Ectodermal cell (in vitro differentiated cells): ENCODE data around the gene GTF2IRD2.
"Not testable (repeated sequence)": the region's sequence is repeated elsewhere in the genome, so short reads cannot be mapped to it uniquely, and the experiment has no call there.

Experiments
- H3K27ac ChIP-seq: 2 replicates; pipeline ENCODE4 v1.7.0; 2013; ENCODE audit warnings: mild to moderate bottlenecking, low read depth, low read length; ENCODE audit not compliant: insufficient read depth, poor library complexity, severe bottlenecking
- H3K27me3 ChIP-seq: 2 replicates; pipeline ENCODE4 v1.7.0; 2013; ENCODE audit warnings: mild to moderate bottlenecking, low read length; ENCODE audit not compliant: insufficient read depth, control insufficient read depth, poor library complexity, severe bottlenecking
- H3K36me3 ChIP-seq: one replicate; pipeline ENCODE4 v1.7.0; 2013; ENCODE audit warnings: low read length; ENCODE audit not compliant: control insufficient read depth, insufficient read depth
- H3K4me1 ChIP-seq: one replicate; pipeline ENCODE4 v1.7.0; 2013; ENCODE audit warnings: low read length; ENCODE audit not compliant: control insufficient read depth, insufficient read depth
- H3K4me3 ChIP-seq: 2 replicates; pipeline ENCODE4 v1.7.0; 2013; ENCODE audit warnings: low read depth, low read length, control low read depth; ENCODE audit not compliant: insufficient read depth
- H3K9me3 ChIP-seq: 2 replicates; pipeline ENCODE4 v1.7.0; 2013; ENCODE audit warnings: mild to moderate bottlenecking, low read length, moderate library complexity; ENCODE audit not compliant: control insufficient read depth
- WGBS, 2 experiments: methylation state at CpG; one replicate each; pipeline ENCODE4 v1.1.7; 2013; ENCODE audit warnings: missing lambda C conversion rate in 2 of 2; 5-methylcytosine and 5-hydroxymethylcytosine counted together

GTF2IRD2 gene

DNA sequence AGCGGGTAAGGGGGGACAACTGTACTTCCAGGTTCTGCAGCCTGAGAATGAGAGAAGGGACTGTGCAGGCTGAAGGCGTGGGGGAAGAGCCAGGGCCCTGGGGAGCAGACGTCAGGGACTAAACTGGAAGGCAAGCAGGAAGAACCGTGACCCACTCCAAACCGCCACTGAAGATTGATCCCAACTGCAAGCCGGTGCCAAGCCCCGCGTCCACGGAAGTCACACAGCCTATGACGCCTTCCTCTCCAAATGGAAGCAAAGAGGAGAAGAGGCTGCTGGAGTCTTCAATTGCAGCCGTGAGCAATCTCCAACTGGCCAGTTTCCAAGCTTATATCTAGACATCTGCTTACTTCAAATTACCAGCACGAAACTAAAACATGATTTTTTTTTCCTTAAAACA lies 1.6 kb downstream of the GTF2IRD2 start:
- H3K4me1 ChIP-seq, H3K27ac ChIP-seq, H3K27me3 ChIP-seq, H3K9me3 ChIP-seq, H3K36me3 ChIP-seq, H3K4me3 ChIP-seq: not testable (repeated sequence)
- WGBS, 2 experiments = no CpG with 5 or more reads among the region's 12 CpGs

DNA sequence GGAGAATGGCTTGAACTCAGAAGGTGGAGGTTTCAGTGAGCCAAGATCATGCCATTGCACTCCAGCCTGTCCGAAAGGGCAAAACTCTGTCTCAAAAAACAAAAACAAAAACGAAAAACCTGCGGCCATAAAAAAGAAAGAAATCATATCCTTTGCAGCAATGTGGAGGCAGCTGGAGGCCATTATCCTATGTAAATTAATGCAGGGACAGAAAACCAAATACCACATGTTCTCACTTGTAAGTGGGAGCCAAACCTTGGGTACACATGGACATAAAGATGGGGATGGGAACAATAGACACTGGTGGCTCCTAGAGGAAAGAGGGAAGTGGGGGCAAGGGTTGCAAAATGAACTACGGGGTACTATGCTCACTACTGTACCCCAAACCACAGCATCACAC lies 21.0 kb downstream of the GTF2IRD2 start:
- H3K4me1 ChIP-seq, H3K27ac ChIP-seq, H3K4me3 ChIP-seq, H3K36me3 ChIP-seq, H3K27me3 ChIP-seq, H3K9me3 ChIP-seq: not testable (repeated sequence)
- WGBS, 2 experiments = no CpG with 5 or more reads among the region's 4 CpGs

GRCh38 chr7:74829959-74830358 lies 21.4 kb downstream of the GTF2IRD2 start:
- WGBS, 2 experiments = no CpG with 5 or more reads among the region's 4 CpGs
- H3K9me3 ChIP-seq = not testable (repeated sequence)

DNA sequence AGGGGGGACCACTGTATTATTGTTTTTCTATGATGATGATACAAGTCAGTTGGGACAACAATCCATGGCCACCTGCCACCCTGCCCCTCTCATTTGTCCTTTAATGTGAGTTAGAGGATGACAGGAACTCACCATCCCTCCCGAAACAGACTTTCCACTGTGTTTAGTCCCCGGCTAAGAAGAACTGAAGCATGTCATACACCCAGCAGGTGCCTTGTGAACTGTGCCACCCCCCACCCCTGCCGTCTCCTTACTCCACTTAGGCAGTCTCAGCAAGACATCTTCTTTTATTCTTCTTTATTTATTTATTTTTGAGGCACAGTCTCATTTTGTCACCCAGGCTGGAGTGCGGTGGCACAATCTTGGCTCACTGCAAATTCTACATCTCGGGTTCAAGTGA lies 30.1 kb downstream of the GTF2IRD2 start:
- H3K4me1 ChIP-seq, H3K9me3 ChIP-seq, H3K27me3 ChIP-seq, H3K4me3 ChIP-seq, H3K27ac ChIP-seq, H3K36me3 ChIP-seq: not testable (repeated sequence)
- no CpG with 5 or more reads among the region's 5 CpGs for WGBS, 2 experiments

More at GRCh38 chr7:74829959-74830358, 21.4 kb downstream of the GTF2IRD2 start:
- not testable (repeated sequence) for H3K27ac ChIP-seq, H3K27me3 ChIP-seq, H3K4me3 ChIP-seq, H3K4me1 ChIP-seq, H3K36me3 ChIP-seq

DNA sequence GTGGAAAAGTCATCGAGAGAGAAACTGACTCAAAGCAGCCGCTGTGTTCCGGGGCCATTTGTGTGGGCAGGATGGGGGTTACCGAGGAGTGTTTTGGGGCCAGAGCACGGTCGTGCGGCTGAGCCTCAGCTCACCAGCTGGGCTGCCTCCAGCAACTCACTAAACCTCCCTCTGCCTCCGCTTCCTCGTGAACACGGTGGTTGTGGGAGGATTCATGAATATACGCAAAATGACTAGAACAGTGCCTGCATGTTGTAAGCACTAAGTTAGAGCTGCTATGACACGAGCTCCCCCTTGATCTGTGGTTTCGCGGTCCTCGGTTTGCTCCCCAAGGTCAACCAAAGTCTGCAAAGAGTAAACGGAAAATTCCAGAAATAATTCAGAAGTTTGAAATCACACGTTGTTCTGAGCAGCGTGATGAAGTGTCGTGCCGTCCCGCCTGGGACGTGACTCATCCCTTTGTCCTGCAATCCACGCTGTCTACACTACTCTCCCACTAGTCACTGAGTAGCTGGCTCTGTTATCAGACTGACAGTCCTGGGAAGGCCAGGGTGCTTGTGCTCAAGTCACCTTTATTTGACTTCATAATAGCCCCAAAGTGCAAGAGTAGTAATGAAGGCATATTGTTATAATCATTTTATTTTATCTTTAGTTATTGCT lies 31.1 kb downstream of the GTF2IRD2 start:
- not testable (repeated sequence) for H3K27me3 ChIP-seq, H3K27ac ChIP-seq, H3K4me3 ChIP-seq, H3K36me3 ChIP-seq, H3K9me3 ChIP-seq, H3K4me1 ChIP-seq
- WGBS, 2 experiments = no CpG with 5 or more reads among the region's 23 CpGs

DNA sequence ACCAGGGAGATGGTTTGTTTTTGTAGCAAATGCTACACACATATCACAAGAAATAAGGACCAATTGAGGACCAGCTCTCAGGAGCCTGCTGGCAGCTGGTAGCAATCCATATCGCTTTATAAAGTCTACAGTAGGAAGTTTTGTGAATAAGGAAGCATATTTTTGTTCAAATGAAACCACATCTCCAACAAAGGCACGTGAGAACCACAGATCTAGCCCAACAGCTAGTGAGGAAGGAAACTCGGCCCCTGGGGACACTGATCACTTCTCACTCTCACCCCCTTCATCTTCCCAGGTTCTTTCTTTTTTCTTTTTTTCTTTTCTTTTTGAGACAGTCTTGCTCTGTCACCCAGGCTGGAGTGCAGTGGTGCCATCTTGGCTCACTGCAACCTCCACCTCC lies 35.5 kb downstream of the GTF2IRD2 start:
- not testable (repeated sequence) for H3K27ac ChIP-seq, H3K9me3 ChIP-seq, H3K36me3 ChIP-seq, H3K27me3 ChIP-seq, H3K4me1 ChIP-seq, H3K4me3 ChIP-seq
- no CpG with 5 or more reads among the region's 3 CpGs for WGBS, 2 experiments

DNA sequence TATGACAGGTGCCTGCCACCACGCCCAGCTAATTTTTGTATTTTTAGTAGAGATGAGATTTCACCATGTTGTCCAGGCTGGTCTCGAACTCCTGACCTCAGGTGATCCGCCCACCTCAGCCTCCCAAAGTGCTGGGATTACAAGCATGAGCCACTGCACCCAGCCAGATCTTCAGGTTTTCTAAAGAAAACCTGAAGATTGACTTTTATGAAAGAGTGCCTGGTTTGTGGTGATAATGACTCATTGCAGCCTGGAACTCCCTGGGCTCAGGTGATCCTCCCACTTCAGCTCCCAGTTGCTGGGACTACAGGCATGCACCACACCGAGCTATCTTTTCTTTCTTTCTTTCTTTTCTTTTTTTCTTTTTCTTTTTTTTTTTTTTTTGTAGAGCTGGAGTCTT lies 52.8 kb downstream of the GTF2IRD2 start:
- H3K9me3 ChIP-seq, H3K36me3 ChIP-seq, H3K4me1 ChIP-seq, H3K4me3 ChIP-seq, H3K27ac ChIP-seq, H3K27me3 ChIP-seq: not testable (repeated sequence)
- WGBS, 2 experiments = 96% methylated on average over 2 of the region's 4 CpGs; no CpG with 5 or more reads in 1 of the 2 experiments

- H3K36me3 ChIP-seq, H3K9me3 ChIP-seq, H3K27ac ChIP-seq, H3K27me3 ChIP-seq, H3K4me1 ChIP-seq, H3K4me3 ChIP-seq: not testable (repeated sequence)
- WGBS, 2 experiments = 89 to 93% methylated on average over 7 to 12 of the region's 27 CpGs
Measured at GRCh38 chr7:74797848-74798622, 53.4 kb downstream of the GTF2IRD2 start.

- H3K9me3 ChIP-seq, H3K36me3 ChIP-seq, H3K4me3 ChIP-seq, H3K27me3 ChIP-seq, H3K4me1 ChIP-seq, H3K27ac ChIP-seq: not testable (repeated sequence)
- no CpG with 5 or more reads among the region's 24 CpGs for WGBS, 2 experiments
Measured at GRCh38 chr7:74789200-74789736, 62.1 kb downstream of the GTF2IRD2 start.

- not testable (repeated sequence) for H3K36me3 ChIP-seq, H3K4me1 ChIP-seq, H3K9me3 ChIP-seq, H3K27ac ChIP-seq, H3K27me3 ChIP-seq
- WGBS, 2 experiments = 0 to 1% methylated on average over 22 to 23 of the region's 82 CpGs
- peak overlapping the region; percentile 18 for H3K4me3 ChIP-seq
Measured at GRCh38 chr7:74788369-74789150, 62.8 kb downstream of the GTF2IRD2 start.
